ENCODE results near the gene COX11.

GRCh38 chr17:55005520-55005919 is 37.1 kb upstream of the COX11 start:
- TF ChIP-seq CTCF (IDR thresholded peaks at IDR 0.05) (peak in 3 of 6 experiments; percentile 18 to 26 (median 24)), EP300 (IDR thresholded peaks at IDR 0.05) (no peak)

Measured in upper lobe of left lung (tissue), 4 donors.